HG03378 (cell line): Measurements from ENCODE around the gene TBCD.

ENCODE experiments used
- ATAC-seq: cut with Tn5 transposase; IDR thresholded peaks from one replicate; pipeline ENCODE4 v1.9.1; 2021; ENCODE audit warnings: mild to moderate bottlenecking, moderate library complexity; ENCODE audit not compliant: unreplicated experiment

Gene TBCD

GRCh38 chr17:82751571-82752370, at the start of gene TBCD:
Gene TBCD (plus strand): TSS chr17:82752065. CDS start chr17:82752194, 129 bp downstream.
- peak; percentile 57 for ATAC-seq

- no peak for ATAC-seq
Observed at GRCh38 chr17:82702231-82702927, 49.5 kb upstream of the TBCD start.

GRCh38 chr17:82703036-82703745, 48.7 kb upstream of the TBCD start:
- no peak for ATAC-seq

- no peak for ATAC-seq
Observed at GRCh38 chr17:82703935-82704865, 47.7 kb upstream of the TBCD start.

- ATAC-seq: no peak
Observed at GRCh38 chr17:82704886-82705285, 47.0 kb upstream of the TBCD start.

GRCh38 chr17:82705756-82706155, 46.1 kb upstream of the TBCD start:
- ATAC-seq: no peak

- no peak for ATAC-seq
Observed at GRCh38 chr17:82709024-82709675, 42.7 kb upstream of the TBCD start.

GRCh38 chr17:82709676-82710498, 42.0 kb upstream of the TBCD start:
- no peak for ATAC-seq

GRCh38 chr17:82710499-82711232, 41.2 kb upstream of the TBCD start:
- no peak for ATAC-seq

- ATAC-seq: no peak
Observed at GRCh38 chr17:82713071-82713723, 38.7 kb upstream of the TBCD start.

GRCh38 chr17:82716203-82717010, 35.5 kb upstream of the TBCD start, which contains the start of gene FN3KRP:
Gene FN3KRP (plus strand): TSS chr17:82716706. CDS start chr17:82716756, 50 bp downstream.
- no peak for ATAC-seq

GRCh38 chr17:82718986-82719685, 32.7 kb upstream of the TBCD start:
- no peak for ATAC-seq

GRCh38 chr17:82720204-82720603, 31.7 kb upstream of the TBCD start:
- ATAC-seq: no peak

- no peak for ATAC-seq
Observed at GRCh38 chr17:82722341-82723013, 29.4 kb upstream of the TBCD start.

- no peak for ATAC-seq
Observed at GRCh38 chr17:82723169-82723807, 28.6 kb upstream of the TBCD start.
